Heart right ventricle (tissue), 16 donors: Measurements from ENCODE around the gene TGM5. TPM values are rescaled to one million over a fixed set of nuclear protein-coding genes. Genes with fewer than 3 reads are reported as not detected.

Experiments
- ATAC-seq, 8 donors: fragments of 200-7000 bp; cut with Tn5 transposase; one replicate each; pipeline ENCODE4 v1.9.1; 2020; ENCODE audit warnings: mild to moderate bottlenecking in 8 of 8, moderate library complexity in 8 of 8, moderate number of reproducible peaks in 1 of 8
- DNase-seq, 2 donors: peaks; one replicate each; pipeline ENCODE4 v3.0.0-alpha.2; 2020
- H3K27ac ChIP-seq, 10 donors: fragments of 200-600 bp; sonication (generic) in 2 of 10; one replicate each; pipeline versions ENCODE4 v1.5.0 to v1.8.0; 2020 to 2022; ENCODE audit warnings: mild to moderate bottlenecking in 3 of 10
- H3K27me3 ChIP-seq, 7 donors: fragments of 200-600 bp; one replicate each; pipeline ENCODE4 v1.8.0; 2021 to 2022; ENCODE audit warnings: mild to moderate bottlenecking in 2 of 7
- H3K36me3 ChIP-seq, 9 donors: fragments of 200-600 bp; sonication (generic) in 1 of 9; one replicate each; pipeline versions ENCODE4 v1.5.0 to v1.8.0; 2020 to 2022; ENCODE audit warnings: mild to moderate bottlenecking in 2 of 9
- H3K4me1 ChIP-seq, 9 donors: fragments of 200-600 bp; sonication (generic) in 1 of 9; one replicate each; pipeline versions ENCODE4 v1.5.0 to v1.8.0; 2020 to 2022; ENCODE audit warnings: mild to moderate bottlenecking in 4 of 9
- H3K4me3 ChIP-seq, 10 donors: fragments of 200-600 bp; sonication (generic) in 2 of 10; one replicate each; pipeline versions ENCODE4 v1.5.0 to v1.8.0; 2020 to 2022; ENCODE audit warnings: mild to moderate bottlenecking in 7 of 10, moderate library complexity in 2 of 10
- H3K9me3 ChIP-seq, 11 donors: fragments of 200-600 bp in 10 of 11; sonication (generic) in 2 of 11; one replicate each; pipeline versions ENCODE4 v1.5.0 to v1.8.0; 2013 to 2022; ENCODE audit warnings: mild to moderate bottlenecking in 2 of 11, control low read depth in 1 of 11, moderate library complexity in 1 of 11
- CTCF ChIP-seq, 9 donors: fragments of 200-600 bp; sonication (generic) in 2 of 9; IDR thresholded peaks; one replicate each; pipeline versions ENCODE4 v1.5.0 to v1.8.0; 2021 to 2022; ENCODE audit warnings: antibody characterized with exemption in 9 of 9, mild to moderate bottlenecking in 5 of 9, moderate library complexity in 1 of 9
- WGBS, 2 donors: extraction: QIAGEN DNeasy Blood & Tissue Kit; methylation state at CpG; one replicate each; pipeline ENCODE4 v1.1.7; 2013; ENCODE audit warnings: inconsistent platforms in 1 of 2; 5-methylcytosine and 5-hydroxymethylcytosine counted together
- intact Hi-C, 10 donors: fragments of 100-400 bp; cut with DNase I; formaldehyde crosslinking; loops; one replicate each; pipeline versions ENCODE4 v1.11.1 to v1.14.2; 2022
- polyA plus RNA-seq, 2 donors: library from polyadenylated mRNA; stranded (reverse); fragments of 200-250 nt; gene quantifications; one replicate each; pipeline ENCODE4 v1.2.3, GENCODE V29; 2013
- total RNA-seq, 10 donors: library from RNA; stranded (reverse); fragmentation: NEBNext Ultra II Directional in 3 of 10; extraction: Animal tissue kit (Norgen Biotek cat#: 25700) in 3 of 10; gene quantifications; one replicate each; pipeline versions ENCODE4 v1.2.1 to v1.2.4, GENCODE V29; 2021 to 2023
- donor health status: Arrhythmogenic right ventricular cardiomyopathy.
- donor health status: ischemic (EF 13 %, LVEDD 7.1; RV severe dilation, severe dysfunction).
- donor health status: healthy with polysubstance abuse.
- donor health status: DM: no; HTN: yes; CAD: no.
- donor health status: DM: no; HTN: no; CAD: no.
- donor health status: ischemic (EF 25% LVEDD 6.9; RV normal size, moderate dysfunction).
- donor health status: ischemic (EF 25% LVEDD 5.7; RV mildly dilated, moderate dysfunction).
- donor health status: healthy.
- donor health status: DM: yes; HTN: yes; CAD: no.
- donor health status: Ischemic cardiomyopathy.
- donor health status: ischemic (EF 35%, LVEDD 5.7; RV mildly dilated, moderate dysfunction).
- donor health status: nonischemic (EF 11% LVEDD 7.7; RV severe dilation, severe dysfunction).
- donor health status: DM: yes; HTN: yes; CAD: no.
- donor health status: PGD.
- donor health status: ischemic (EF 29% LVEDD 5.4; RV normal size, mild dysfunction).
- donor health status: nonischemic (EF 23%, LVEDD 6.1; RV moderate dilation, normal function).

Gene TGM5
- total and polyA plus RNA-seq, 12 donors = 0.10 TPM; not detected in 11

- Histone ChIP-seq H3K9me3 (no peaks in the 10 kb centered on the region), H3K27me3 (peaks cover 0 to 44% (median 21%) of the 10 kb centered on the region in 7 donors), H3K4me3 (no peak overlapping the region), H3K27ac (no peak overlapping the region), H3K4me1 (no peaks in the 10 kb centered on the region), H3K36me3 (no peaks in the 10 kb centered on the region)
- DNase-seq = no peak
- no peak for TF ChIP-seq CTCF (IDR thresholded peaks at IDR 0.05)
- intact Hi-C loops = no loop called here
- ATAC-seq = no peak
These were observed 33.2 kb upstream of the TGM5 start for GRCh38 chr15:43299884-43300283.

GRCh38 chr15:43299411-43299810 lies 32.7 kb upstream of the TGM5 start:
- Histone ChIP-seq H3K4me1 (no peaks in the 10 kb centered on the region), H3K27ac (no peak overlapping the region), H3K36me3 (no peaks in the 10 kb centered on the region), H3K4me3 (no peak overlapping the region), H3K27me3 (peaks cover 0 to 48% (median 25%) of the 10 kb centered on the region in 7 donors), H3K9me3 (no peaks in the 10 kb centered on the region)
- no peak for TF ChIP-seq CTCF (IDR thresholded peaks at IDR 0.05)
- intact Hi-C loops = no loop called here
- no peak for ATAC-seq
- DNase-seq = no peak
- WGBS, 2 donors = 95% methylated on average over 3 of the region's 3 CpGs

- intact Hi-C loops = no loop called here
- DNase-seq (no peak), ATAC-seq (no peak)
- no peak for TF ChIP-seq CTCF (IDR thresholded peaks at IDR 0.05)
- Histone ChIP-seq H3K4me1 (peaks cover 0 to 4% (median 0%) of the 10 kb centered on the region in 9 donors), H3K27me3 (peaks cover 0 to 58% (median 42%) of the 10 kb centered on the region in 7 donors), H3K36me3 (no peaks in the 10 kb centered on the region), H3K9me3 (no peaks in the 10 kb centered on the region), H3K4me3 (no peak overlapping the region), H3K27ac (no peak overlapping the region)
- 75% methylated on average over 6 of the region's 6 CpGs for WGBS, 2 donors
These were observed 27.5 kb upstream of the TGM5 start for GRCh38 chr15:43294091-43294706.

GRCh38 chr15:43293432-43293831 lies 26.7 kb upstream of the TGM5 start:
- Histone ChIP-seq H3K9me3 (no peaks in the 10 kb centered on the region), H3K27me3 (peaks cover 0 to 51% (median 40%) of the 10 kb centered on the region in 7 donors), H3K36me3 (no peaks in the 10 kb centered on the region), H3K27ac (no peak overlapping the region), H3K4me1 (peaks cover 0 to 4% (median 0%) of the 10 kb centered on the region in 9 donors), H3K4me3 (no peak overlapping the region)
- DNase-seq = no peak
- ATAC-seq = no peak
- no peak for TF ChIP-seq CTCF (IDR thresholded peaks at IDR 0.05)
- intact Hi-C loops = no loop called here
- WGBS, 2 donors = 12 to 18% methylated on average over 11 to 19 of the region's 24 CpGs
